ENCODE results near the gene SYT7.

- TF ChIP-seq, protein P1, sequence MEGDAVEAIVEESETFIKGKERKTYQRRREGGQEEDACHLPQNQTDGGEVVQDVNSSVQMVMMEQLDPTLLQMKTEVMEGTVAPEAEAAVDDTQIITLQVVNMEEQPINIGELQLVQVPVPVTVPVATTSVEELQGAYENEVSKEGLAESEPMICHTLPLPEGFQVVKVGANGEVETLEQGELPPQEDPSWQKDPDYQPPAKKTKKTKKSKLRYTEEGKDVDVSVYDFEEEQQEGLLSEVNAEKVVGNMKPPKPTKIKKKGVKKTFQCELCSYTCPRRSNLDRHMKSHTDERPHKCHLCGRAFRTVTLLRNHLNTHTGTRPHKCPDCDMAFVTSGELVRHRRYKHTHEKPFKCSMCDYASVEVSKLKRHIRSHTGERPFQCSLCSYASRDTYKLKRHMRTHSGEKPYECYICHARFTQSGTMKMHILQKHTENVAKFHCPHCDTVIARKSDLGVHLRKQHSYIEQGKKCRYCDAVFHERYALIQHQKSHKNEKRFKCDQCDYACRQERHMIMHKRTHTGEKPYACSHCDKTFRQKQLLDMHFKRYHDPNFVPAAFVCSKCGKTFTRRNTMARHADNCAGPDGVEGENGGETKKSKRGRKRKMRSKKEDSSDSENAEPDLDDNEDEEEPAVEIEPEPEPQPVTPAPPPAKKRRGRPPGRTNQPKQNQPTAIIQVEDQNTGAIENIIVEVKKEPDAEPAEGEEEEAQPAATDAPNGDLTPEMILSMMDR (IDR thresholded peaks at IDR 0.05) = no peak
- no peak for TF ChIP-seq POLR2A (IDR thresholded peaks at IDR 0.05; ENCODE audit: low read length)
- TF ChIP-seq JUN (IDR thresholded peaks at IDR 0.05) = no peak
Observed at GRCh38 chr11:61510974-61511373, 69.9 kb downstream of the SYT7 start.
